Measurements from ENCODE around the gene FOXRED2.

DNA sequence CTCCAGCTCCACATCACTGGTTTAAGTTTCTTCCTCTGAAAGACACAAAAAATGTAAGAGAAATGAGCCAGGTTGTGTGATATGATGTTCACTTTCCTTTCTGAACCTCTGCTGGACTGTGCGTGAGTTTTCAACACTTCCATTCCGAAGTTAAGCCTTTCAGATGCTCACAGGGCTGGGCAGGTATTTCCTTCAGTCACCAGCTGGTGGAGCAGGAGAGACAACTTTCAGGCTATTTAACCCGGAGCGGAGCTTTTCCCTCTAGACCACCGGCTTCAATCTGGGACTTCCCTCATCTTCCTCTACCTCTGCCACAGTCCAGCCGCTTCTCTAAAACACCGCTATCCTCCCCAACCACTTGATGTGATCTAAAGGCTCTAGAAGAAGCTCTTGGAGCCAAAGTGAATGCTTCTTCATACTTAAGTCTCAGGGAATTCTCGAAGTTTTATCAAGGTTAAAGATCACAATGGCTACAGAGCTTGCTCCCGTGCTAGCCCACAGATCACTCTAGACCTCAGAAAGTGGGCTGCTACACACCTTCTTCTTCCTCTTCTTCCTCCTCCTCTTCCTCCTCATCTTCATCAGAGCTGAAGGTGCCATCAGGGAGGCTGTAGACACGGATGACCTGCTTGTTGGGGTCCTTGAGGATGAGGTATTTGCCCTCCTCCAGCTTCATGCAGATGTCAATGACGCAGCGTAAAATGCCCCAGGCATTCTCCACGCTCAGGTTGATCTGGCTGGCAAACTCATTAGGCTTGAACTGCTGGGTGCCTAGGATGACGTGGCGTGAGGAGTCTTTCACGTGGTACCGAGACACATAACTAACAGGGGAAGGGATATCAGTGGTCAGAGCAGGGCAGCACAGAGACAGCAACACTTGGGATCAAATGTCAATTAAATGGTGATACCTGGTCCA lies 4.4 kb upstream of the FOXRED2 start:
- TF ChIP-seq, protein P1, sequence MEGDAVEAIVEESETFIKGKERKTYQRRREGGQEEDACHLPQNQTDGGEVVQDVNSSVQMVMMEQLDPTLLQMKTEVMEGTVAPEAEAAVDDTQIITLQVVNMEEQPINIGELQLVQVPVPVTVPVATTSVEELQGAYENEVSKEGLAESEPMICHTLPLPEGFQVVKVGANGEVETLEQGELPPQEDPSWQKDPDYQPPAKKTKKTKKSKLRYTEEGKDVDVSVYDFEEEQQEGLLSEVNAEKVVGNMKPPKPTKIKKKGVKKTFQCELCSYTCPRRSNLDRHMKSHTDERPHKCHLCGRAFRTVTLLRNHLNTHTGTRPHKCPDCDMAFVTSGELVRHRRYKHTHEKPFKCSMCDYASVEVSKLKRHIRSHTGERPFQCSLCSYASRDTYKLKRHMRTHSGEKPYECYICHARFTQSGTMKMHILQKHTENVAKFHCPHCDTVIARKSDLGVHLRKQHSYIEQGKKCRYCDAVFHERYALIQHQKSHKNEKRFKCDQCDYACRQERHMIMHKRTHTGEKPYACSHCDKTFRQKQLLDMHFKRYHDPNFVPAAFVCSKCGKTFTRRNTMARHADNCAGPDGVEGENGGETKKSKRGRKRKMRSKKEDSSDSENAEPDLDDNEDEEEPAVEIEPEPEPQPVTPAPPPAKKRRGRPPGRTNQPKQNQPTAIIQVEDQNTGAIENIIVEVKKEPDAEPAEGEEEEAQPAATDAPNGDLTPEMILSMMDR (IDR thresholded peaks at IDR 0.05 in 2 of 3, conservative IDR thresholded peaks at IDR 0.05 in 1 of 3; ENCODE audit: borderline replicate concordance in 1 of 3, insufficient read depth in 1 of 3, low read depth in 2 of 3, low read length in 2 of 3): peak in 2 of 3 experiments; percentile 57 to 63; a peak in 4 of 6 replicates
- TF ChIP-seq EZH2 (IDR thresholded peaks at IDR 0.05) (no peak), ELF1 (IDR thresholded peaks at IDR 0.05; ENCODE audit: borderline replicate concordance, low read depth) (no peak)
